A549 (cell line): ENCODE data around the gene FSTL4. TPM values are rescaled to one million over a fixed set of nuclear protein-coding genes. Genes with fewer than 3 reads are reported as not detected.

ENCODE experiments used
- ATAC-seq, 2 experiments: fragments of 200-7000 bp in 1 of 2; fragments of >200 bp in 1 of 2; cut with Nextera tagmentation in 1 of 2; cut with Tn5 transposase in 1 of 2; 3 replicates each; pipeline versions ENCODE4 v1.8.0 to v1.9.1; 2018 to 2020; ENCODE audit warnings: mild to moderate bottlenecking in 1 of 2, moderate library complexity in 1 of 2
- CTCF ChIA-PET: fragments of 300-600 bp; sonication (Branson Sonifier 250); formaldehyde crosslinking; extraction: SDS; loops from one replicate; lab custom pipeline; 2021; ENCODE audit warnings: antibody characterized with exemption, inconsistent platforms; lab: Yijun Ruan, JAX
- POLR2A ChIA-PET: fragments of 350-600 bp; formaldehyde crosslinking; extraction: SDS; loops from one replicate; lab custom pipeline; 2021; ENCODE audit warnings: antibody characterized with exemption, inconsistent platforms; lab: Yijun Ruan, JAX
- DNase-seq, 2 experiments: peaks; one replicate each; pipeline versions ENCODE4 v3.0.0 to v3.0.0-alpha.2; 2011 to 2016; ENCODE audit warnings: low read depth in 1 of 2, low spot score in 1 of 2
- FAIRE-seq: peaks from 2 replicates; lab custom pipeline; 2011; peaks lifted over from hg19 to GRCh38; lab: Jason Lieb, UNC
- H3K27ac ChIP-seq, 2 experiments: fragments of >200 bp; sonication (Bioruptor Twin); formaldehyde crosslinking; 3 replicates each; pipeline ENCODE4 v1.5.1; 2016 to 2017
- H3K4me1 ChIP-seq: fragments of >200 bp; sonication (Bioruptor Twin); formaldehyde crosslinking; 3 replicates; pipeline ENCODE4 v1.6.1; 2016
- H3K4me2 ChIP-seq: fragments of >200 bp; sonication (Bioruptor Twin); formaldehyde crosslinking; 3 replicates; pipeline ENCODE4 v1.6.1; 2016
- H3K4me3 ChIP-seq: fragments of >200 bp; sonication (Bioruptor Twin); formaldehyde crosslinking; 3 replicates; pipeline ENCODE4 v1.5.1; 2016
- H3K9me3 ChIP-seq: fragments of >200 bp; sonication (Bioruptor Twin); formaldehyde crosslinking; 3 replicates; pipeline ENCODE4 v1.6.1; 2016
- CEBPB ChIP-seq, 2 experiments: fragments of >200 bp in 1 of 2; sonication (Bioruptor Twin) in 1 of 2; formaldehyde crosslinking in 1 of 2; IDR thresholded peaks; 2 replicates each; pipeline ENCODE4 v1.6.1; 2012 to 2016
- CHD2 ChIP-seq: fragments of 150-350 bp; IDR thresholded peaks from 2 replicates; pipeline ENCODE4 v1.6.1; 2014; ENCODE audit warnings: low read length; ENCODE audit not compliant: partially characterized antibody
- CHD4 ChIP-seq: fragments of 200-600 bp; sonication (generic); IDR thresholded peaks from 2 replicates; pipeline ENCODE4 v1.6.1; 2016; ENCODE audit warnings: antibody characterized with exemption, mild to moderate bottlenecking, borderline replicate concordance
- EHMT2 ChIP-seq: fragments of 200-600 bp; sonication (generic); IDR thresholded peaks from 2 replicates; pipeline ENCODE4 v1.6.1; 2016; ENCODE audit warnings: antibody characterized with exemption, low read depth, mild to moderate bottlenecking, moderate library complexity
- EP300 ChIP-seq, 2 experiments: fragments of >200 bp; sonication (Bioruptor Twin); formaldehyde crosslinking; IDR thresholded peaks; 2 replicates in 1 of 2; 3 replicates in 1 of 2; pipeline ENCODE4 v1.6.1; 2016 to 2017
- GATA3 ChIP-seq: IDR thresholded peaks from 2 replicates; pipeline ENCODE4 v1.6.1; 2012; ENCODE audit warnings: borderline replicate concordance
- HEYL ChIP-seq: fragments of 250-450 bp; sonication (Bioruptor Pico); IDR thresholded peaks from 2 replicates; pipeline ENCODE4 v1.8.0; 2021; ENCODE audit warnings: mild to moderate bottlenecking, moderate library complexity
- HOXA7 ChIP-seq: fragments of 250-450 bp; sonication (Bioruptor Pico); IDR thresholded peaks from 2 replicates; pipeline ENCODE4 v1.5.0; 2020; ENCODE audit warnings: mild to moderate bottlenecking, moderate library complexity
- HOXB5 ChIP-seq: fragments of 250-450 bp; sonication (Bioruptor Pico); IDR thresholded peaks from 2 replicates; pipeline ENCODE4 v1.5.0; 2020; ENCODE audit warnings: mild to moderate bottlenecking, moderate library complexity
- NFE2L2 ChIP-seq: fragments of 150-350 bp; conservative IDR thresholded peaks from 2 replicates; pipeline ENCODE4 v1.6.1; 2014; ENCODE audit warnings: low read length
- NPAS2 ChIP-seq: fragments of 250-450 bp; sonication (Bioruptor Pico); IDR thresholded peaks from 2 replicates; pipeline ENCODE4 v1.8.0; 2022; ENCODE audit warnings: mild to moderate bottlenecking, moderate library complexity, borderline replicate concordance
- RAD21 ChIP-seq, 2 experiments: fragments of >200 bp in 1 of 2; sonication (Bioruptor Twin) in 1 of 2; formaldehyde crosslinking in 1 of 2; IDR thresholded peaks in 1 of 2; conservative IDR thresholded peaks in 1 of 2; 2 replicates in 1 of 2; 3 replicates in 1 of 2; pipeline ENCODE4 v1.6.1; 2012 to 2018; ENCODE audit warnings: inconsistent platforms in 1 of 2
- RCOR1 ChIP-seq: fragments of 150-350 bp; IDR thresholded peaks from 2 replicates; pipeline ENCODE4 v1.6.1; 2014; ENCODE audit warnings: antibody characterized with exemption, low read length, low read depth
- RFX5 ChIP-seq: fragments of 450-650 bp; IDR thresholded peaks from 2 replicates; pipeline ENCODE4 v1.7.1; 2014; ENCODE audit warnings: antibody characterized with exemption, mild to moderate bottlenecking, moderate library complexity
- TFCP2L1 ChIP-seq: fragments of 250-450 bp; sonication (Bioruptor Pico); IDR thresholded peaks from 2 replicates; pipeline ENCODE4 v1.5.0; 2021; ENCODE audit warnings: mild to moderate bottlenecking
- ZNF302 ChIP-seq: fragments of 250-450 bp; sonication (Bioruptor Pico); IDR thresholded peaks from 2 replicates; pipeline ENCODE4 v1.9.0; 2021; ENCODE audit warnings: inconsistent platforms, mild to moderate bottlenecking, moderate library complexity
- ZSCAN20 ChIP-seq: fragments of 250-450 bp; sonication (Bioruptor Pico); IDR thresholded peaks from 2 replicates; pipeline ENCODE4 v1.8.0; 2022; ENCODE audit warnings: mild to moderate bottlenecking, moderate library complexity
- WGBS: methylation state at CpG from one replicate; pipeline ENCODE4 v1.1.6; 2017; ENCODE audit errors: missing lambda C conversion rate; 5-methylcytosine and 5-hydroxymethylcytosine counted together
- polyA plus RNA-seq, 4 experiments: library from polyadenylated mRNA; depleted of rRNA in 3 of 4; stranded (reverse); fragments of >200 nt; fragmentation: RNase III in 1 of 4; extraction: RNeasy Plus Mini Kit Qiagen cat#74134 plus additional on column Dnase treatment in 1 of 4; gene quantifications; 2 replicates in 3 of 4; 3 replicates in 1 of 4; pipeline ENCODE4 v1.2.3, GENCODE V29; 2011 to 2017
- TF ChIP-seq, protein P1 (sequence below): fragments of 250-450 bp; sonication (Bioruptor Pico); IDR thresholded peaks from 2 replicates; pipeline ENCODE4 v1.5.0; 2021; ENCODE audit warnings: mild to moderate bottlenecking, moderate library complexity, borderline replicate concordance
- TF ChIP-seq, protein P2 (sequence below): fragments of 200-600 bp; sonication (generic); IDR thresholded peaks from 2 replicates; pipeline ENCODE4 v1.6.1; 2016; ENCODE audit warnings: antibody characterized with exemption, mild to moderate bottlenecking, moderate library complexity
- TF ChIP-seq, protein P3 (sequence below): fragments of 250-450 bp; sonication (Bioruptor Pico); IDR thresholded peaks from 2 replicates; pipeline ENCODE4 v1.5.0; 2020; ENCODE audit warnings: low read depth, mild to moderate bottlenecking, moderate library complexity
- TF ChIP-seq, protein P4 (sequence below): IDR thresholded peaks from 2 replicates; pipeline ENCODE4 v1.6.1; 2012
- TF ChIP-seq, protein P5 (sequence below): fragments of >200 bp; sonication (Bioruptor Twin); formaldehyde crosslinking; IDR thresholded peaks from 2 replicates; pipeline ENCODE4 v1.6.1; 2016

Gene FSTL4
- polyA plus RNA-seq, 2 of the 4 experiments (the other 2 are of a cell fraction) = 1.6 to 1.8 TPM

DNA sequence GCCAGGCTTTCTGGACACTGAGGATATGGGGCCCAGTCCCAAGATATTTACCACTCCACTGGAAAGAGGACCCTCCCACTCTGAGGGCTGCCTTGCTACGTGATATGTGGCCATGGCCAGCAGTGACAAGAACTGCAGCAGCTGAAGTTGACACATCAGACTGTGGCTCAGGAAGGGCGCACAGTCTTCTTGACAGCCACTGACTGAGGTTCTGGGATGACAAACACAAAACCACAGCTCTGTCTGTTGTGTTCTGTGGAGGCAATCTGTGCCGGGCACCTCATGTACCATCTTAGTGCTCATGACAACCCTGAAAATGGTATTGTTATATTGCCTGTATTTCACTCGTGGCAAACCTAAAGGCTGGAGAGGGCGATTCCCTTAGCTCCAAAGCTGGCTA is 16.9 kb downstream of the FSTL4 start:
- no peaks in the 10 kb centered on the region for H3K9me3 ChIP-seq
- H3K27ac ChIP-seq = no peak overlapping the region
- ChIA-PET POLR2A (no interaction called here), CTCF (no interaction called here)
- H3K4me3 ChIP-seq = no peak overlapping the region
- 42% methylated on average over 5 of the region's 5 CpGs for WGBS
- ATAC-seq (no peak), DNase-seq (no peak), FAIRE-seq (no peak)
- TF ChIP-seq NPAS2 (no peak), CHD2 (no peak), HEYL (no peak), HOXA7 (CRISPR knock-in tag) (no peak), ZSCAN20 (CRISPR knock-in tag) (no peak), CHD4 (no peak), RFX5 (no peak), RCOR1 (no peak), EHMT2 (no peak), NFE2L2 (no peak), EP300 (IDR thresholded peaks at IDR 0.05) (no peak), CEBPB (IDR thresholded peaks at IDR 0.05) (no peak), HOXB5 (CRISPR knock-in tag) (no peak), GATA3 (no peak), TFCP2L1 (CRISPR knock-in tag) (no peak)
- TF ChIP-seq, protein P1, sequence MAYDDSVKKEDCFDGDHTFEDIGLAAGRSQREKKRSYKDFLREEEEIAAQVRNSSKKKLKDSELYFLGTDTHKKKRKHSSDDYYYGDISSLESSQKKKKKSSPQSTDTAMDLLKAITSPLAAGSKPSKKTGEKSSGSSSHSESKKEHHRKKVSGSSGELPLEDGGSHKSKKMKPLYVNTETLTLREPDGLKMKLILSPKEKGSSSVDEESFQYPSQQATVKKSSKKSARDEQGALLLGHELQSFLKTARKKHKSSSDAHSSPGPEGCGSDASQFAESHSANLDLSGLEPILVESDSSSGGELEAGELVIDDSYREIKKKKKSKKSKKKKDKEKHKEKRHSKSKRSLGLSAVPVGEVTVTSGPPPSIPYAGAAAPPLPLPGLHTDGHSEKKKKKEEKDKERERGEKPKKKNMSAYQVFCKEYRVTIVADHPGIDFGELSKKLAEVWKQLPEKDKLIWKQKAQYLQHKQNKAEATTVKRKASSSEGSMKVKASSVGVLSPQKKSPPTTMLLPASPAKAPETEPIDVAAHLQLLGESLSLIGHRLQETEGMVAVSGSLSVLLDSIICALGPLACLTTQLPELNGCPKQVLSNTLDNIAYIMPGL (CRISPR knock-in tag) = no peak
- TF ChIP-seq, protein P2, sequence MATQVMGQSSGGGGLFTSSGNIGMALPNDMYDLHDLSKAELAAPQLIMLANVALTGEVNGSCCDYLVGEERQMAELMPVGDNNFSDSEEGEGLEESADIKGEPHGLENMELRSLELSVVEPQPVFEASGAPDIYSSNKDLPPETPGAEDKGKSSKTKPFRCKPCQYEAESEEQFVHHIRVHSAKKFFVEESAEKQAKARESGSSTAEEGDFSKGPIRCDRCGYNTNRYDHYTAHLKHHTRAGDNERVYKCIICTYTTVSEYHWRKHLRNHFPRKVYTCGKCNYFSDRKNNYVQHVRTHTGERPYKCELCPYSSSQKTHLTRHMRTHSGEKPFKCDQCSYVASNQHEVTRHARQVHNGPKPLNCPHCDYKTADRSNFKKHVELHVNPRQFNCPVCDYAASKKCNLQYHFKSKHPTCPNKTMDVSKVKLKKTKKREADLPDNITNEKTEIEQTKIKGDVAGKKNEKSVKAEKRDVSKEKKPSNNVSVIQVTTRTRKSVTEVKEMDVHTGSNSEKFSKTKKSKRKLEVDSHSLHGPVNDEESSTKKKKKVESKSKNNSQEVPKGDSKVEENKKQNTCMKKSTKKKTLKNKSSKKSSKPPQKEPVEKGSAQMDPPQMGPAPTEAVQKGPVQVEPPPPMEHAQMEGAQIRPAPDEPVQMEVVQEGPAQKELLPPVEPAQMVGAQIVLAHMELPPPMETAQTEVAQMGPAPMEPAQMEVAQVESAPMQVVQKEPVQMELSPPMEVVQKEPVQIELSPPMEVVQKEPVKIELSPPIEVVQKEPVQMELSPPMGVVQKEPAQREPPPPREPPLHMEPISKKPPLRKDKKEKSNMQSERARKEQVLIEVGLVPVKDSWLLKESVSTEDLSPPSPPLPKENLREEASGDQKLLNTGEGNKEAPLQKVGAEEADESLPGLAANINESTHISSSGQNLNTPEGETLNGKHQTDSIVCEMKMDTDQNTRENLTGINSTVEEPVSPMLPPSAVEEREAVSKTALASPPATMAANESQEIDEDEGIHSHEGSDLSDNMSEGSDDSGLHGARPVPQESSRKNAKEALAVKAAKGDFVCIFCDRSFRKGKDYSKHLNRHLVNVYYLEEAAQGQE = no peak
- TF ChIP-seq, protein P3, sequence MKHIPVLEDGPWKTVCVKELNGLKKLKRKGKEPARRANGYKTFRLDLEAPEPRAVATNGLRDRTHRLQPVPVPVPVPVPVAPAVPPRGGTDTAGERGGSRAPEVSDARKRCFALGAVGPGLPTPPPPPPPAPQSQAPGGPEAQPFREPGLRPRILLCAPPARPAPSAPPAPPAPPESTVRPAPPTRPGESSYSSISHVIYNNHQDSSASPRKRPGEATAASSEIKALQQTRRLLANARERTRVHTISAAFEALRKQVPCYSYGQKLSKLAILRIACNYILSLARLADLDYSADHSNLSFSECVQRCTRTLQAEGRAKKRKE (CRISPR knock-in tag) = no peak
- H3K4me1 ChIP-seq = no peaks in the 10 kb centered on the region
- H3K4me2 ChIP-seq = no peak overlapping the region

DNA sequence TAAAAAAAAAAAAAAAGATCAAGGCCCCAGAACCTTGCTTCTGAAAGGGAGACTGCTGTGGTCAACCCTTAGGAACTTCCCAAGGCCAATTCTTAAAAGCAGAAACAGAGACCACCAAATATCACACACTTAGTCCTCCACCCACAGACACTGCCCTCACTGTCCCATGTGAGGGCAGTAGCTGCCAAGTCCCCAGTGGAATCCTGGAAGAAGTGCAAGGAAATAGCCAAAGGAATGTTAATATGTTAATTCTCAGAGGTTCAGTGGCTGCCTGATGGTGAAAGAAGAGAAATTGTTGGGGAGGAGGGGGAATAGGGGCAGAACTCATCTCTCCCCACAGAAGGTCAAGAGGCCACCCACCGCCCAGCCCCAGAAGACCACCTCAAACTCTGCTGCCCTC is 23.1 kb downstream of the FSTL4 start:
- H3K4me2 ChIP-seq = no peak overlapping the region
- CTCF ChIA-PET = interaction anchor here (1.2 to 1.5 kb wide), 3 partner anchors 21 to 45 kb away, joined by 3 to 4 read pairs (median 4); no protein-coding TSS in a partner anchor
- peak in 1 of 2 experiments; percentile 63; a peak in 3 of 6 replicates for ATAC-seq
- no peaks in the 10 kb centered on the region for H3K4me1 ChIP-seq
- FAIRE-seq = no peak
- no peak overlapping the region for H3K27ac ChIP-seq
- WGBS = 25% methylated on average over 1 of the region's 1 CpG
- no peaks in the 10 kb centered on the region for H3K9me3 ChIP-seq
- H3K4me3 ChIP-seq = no peak overlapping the region
- DNase-seq = peak in 1 of 2 experiments; percentile 46
- POLR2A ChIA-PET = no interaction called here
- TF ChIP-seq, protein P4, sequence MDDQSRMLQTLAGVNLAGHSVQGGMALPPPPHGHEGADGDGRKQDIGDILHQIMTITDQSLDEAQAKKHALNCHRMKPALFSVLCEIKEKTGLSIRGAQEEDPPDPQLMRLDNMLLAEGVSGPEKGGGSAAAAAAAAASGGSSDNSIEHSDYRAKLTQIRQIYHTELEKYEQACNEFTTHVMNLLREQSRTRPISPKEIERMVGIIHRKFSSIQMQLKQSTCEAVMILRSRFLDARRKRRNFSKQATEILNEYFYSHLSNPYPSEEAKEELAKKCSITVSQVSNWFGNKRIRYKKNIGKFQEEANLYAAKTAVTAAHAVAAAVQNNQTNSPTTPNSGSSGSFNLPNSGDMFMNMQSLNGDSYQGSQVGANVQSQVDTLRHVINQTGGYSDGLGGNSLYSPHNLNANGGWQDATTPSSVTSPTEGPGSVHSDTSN = no peak
- TF ChIP-seq ZNF302 (CRISPR knock-in tag) (no peak), RAD21 (conservative IDR thresholded peaks at IDR 0.05 in 1 of 2, IDR thresholded peaks at IDR 0.05 in 1 of 2) (peak in 1 of 2 experiments; percentile 13; a peak in 1 of 5 replicates)
- TF ChIP-seq, protein P2 = no peak
- TF ChIP-seq, protein P5, sequence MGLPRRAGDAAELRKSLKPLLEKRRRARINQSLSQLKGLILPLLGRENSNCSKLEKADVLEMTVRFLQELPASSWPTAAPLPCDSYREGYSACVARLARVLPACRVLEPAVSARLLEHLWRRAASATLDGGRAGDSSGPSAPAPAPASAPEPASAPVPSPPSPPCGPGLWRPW = no peak
